GM12878 (cell line): ENCODE data around the gene MAB21L3. TPM values are rescaled to one million over a fixed set of nuclear protein-coding genes. Genes with fewer than 3 reads are reported as not detected.

ENCODE experiments used
- ATAC-seq: fragments of 200-7000 bp; cut with Tn5 transposase; 3 replicates; pipeline ENCODE4 v1.9.1; 2020; ENCODE audit warnings: mild to moderate bottlenecking, moderate library complexity
- BruUV-seq: library from RNA; stranded (reverse); fragments of 400-500 nt; replicated peaks from 2 replicates; lab custom pipeline; 2021; lab: Mats Ljungman, UMichigan
- CTCF ChIA-PET: fragments of 300-600 bp; sonication (Branson Sonifier 250); formaldehyde crosslinking; extraction: SDS; loops from one replicate; lab custom pipeline; 2021; ENCODE audit warnings: inconsistent platforms; lab: Yijun Ruan, JAX
- POLR2A ChIA-PET: fragments of 350-600 bp; formaldehyde crosslinking; extraction: SDS; loops from one replicate; lab custom pipeline; 2021; ENCODE audit warnings: inconsistent platforms; lab: Charles Lee
- RAD21 ChIA-PET: fragments of 300-600 bp; sonication (Branson Sonifier 250); formaldehyde crosslinking; loops from one replicate; lab custom pipeline; 2023; ENCODE audit warnings: antibody characterized with exemption; ENCODE audit not compliant: unreplicated experiment; lab: Charles Lee
- SMC1A ChIA-PET: fragments of 300-600 bp; sonication (Branson Sonifier 250); formaldehyde crosslinking; loops from one replicate; lab custom pipeline; 2023; ENCODE audit not compliant: unreplicated experiment, uncharacterized antibody; lab: Charles Lee
- DNase-seq: peaks from one replicate; pipeline ENCODE4 v3.0.0-alpha.2; 2011; ENCODE audit warnings: low read depth, low spot score
- FAIRE-seq: peaks from 3 replicates; lab custom pipeline; 2011; peaks lifted over from hg19 to GRCh38; lab: Jason Lieb, UNC
- H2AFZ ChIP-seq: 2 replicates; pipeline ENCODE4 v1.6.0; 2011; ENCODE audit warnings: low read depth, low read length, control low read depth; ENCODE audit not compliant: control insufficient read depth
- H3K27ac ChIP-seq: 2 replicates; pipeline ENCODE4 v1.5.1; 2011; ENCODE audit warnings: control low read depth; ENCODE audit not compliant: control insufficient read depth, insufficient read depth
- H3K27me3 ChIP-seq, 2 experiments: replicated peaks in 1 of 2; 2 replicates each; pipeline versions ENCODE4 v1.6.0 to v1.6.1; 2011; ENCODE audit warnings: low read length in 1 of 2; ENCODE audit not compliant: control insufficient read depth in 2 of 2, insufficient read depth in 2 of 2
- H3K36me3 ChIP-seq, 2 experiments: 2 replicates each; pipeline ENCODE4 v1.5.1; 2011; ENCODE audit warnings: low read length in 1 of 2; ENCODE audit not compliant: control insufficient read depth in 2 of 2, insufficient read depth in 2 of 2
- H3K4me1 ChIP-seq: 2 replicates; pipeline ENCODE4 v1.6.1; 2011; ENCODE audit warnings: mild to moderate bottlenecking, low read length, moderate library complexity, mixed read lengths; ENCODE audit not compliant: control insufficient read depth, insufficient read depth
- H3K4me2 ChIP-seq: 2 replicates; pipeline ENCODE4 v1.6.0; 2011; ENCODE audit warnings: control low read depth; ENCODE audit not compliant: control insufficient read depth, insufficient read depth
- H3K4me3 ChIP-seq: fragments of 200-600 bp; sonication (generic); 2 replicates; pipeline ENCODE4 v1.5.1; 2016
- H3K79me2 ChIP-seq: 2 replicates; pipeline ENCODE4 v1.6.0; 2011; ENCODE audit warnings: low read length; ENCODE audit not compliant: control insufficient read depth, insufficient read depth
- H3K9ac ChIP-seq: 2 replicates; pipeline ENCODE4 v1.8.0; 2011; ENCODE audit warnings: low read length, control low read depth, mixed read lengths; ENCODE audit not compliant: control insufficient read depth, insufficient read depth
- H3K9me3 ChIP-seq: replicated peaks from 3 replicates; pipeline ENCODE4 v1.5.1; 2011; ENCODE audit warnings: mild to moderate bottlenecking, low read length; ENCODE audit not compliant: control insufficient read depth, insufficient read depth
- H4K20me1 ChIP-seq: 2 replicates; pipeline ENCODE4 v1.6.0; 2011; ENCODE audit not compliant: control insufficient read depth, insufficient read depth
- CEBPZ ChIP-seq: fragments of 150-350 bp; IDR thresholded peaks from 2 replicates; pipeline ENCODE4 v1.6.1; 2016; ENCODE audit warnings: low read depth, low read length
- MYC ChIP-seq: IDR thresholded peaks from 2 replicates; pipeline ENCODE4 v1.6.1; 2011; ENCODE audit warnings: mild to moderate bottlenecking, low read length, moderate library complexity, inconsistent platforms; ENCODE audit not compliant: insufficient read depth, insufficient replicate concordance, insufficient read length, severe bottlenecking
- RB1 ChIP-seq: fragments of 450-650 bp; formaldehyde crosslinking; IDR thresholded peaks from 2 replicates; pipeline ENCODE4 v1.6.1; 2017; ENCODE audit warnings: mild to moderate bottlenecking, borderline replicate concordance
- SKIL ChIP-seq: fragments of 450-650 bp; IDR thresholded peaks from 2 replicates; pipeline ENCODE4 v1.6.1; 2017; ENCODE audit warnings: mild to moderate bottlenecking, low read depth, inconsistent platforms; ENCODE audit not compliant: poor library complexity, severe bottlenecking
- SP1 ChIP-seq: IDR thresholded peaks from one replicate; pipeline ENCODE4 v1.6.1; 2011; ENCODE audit warnings: low read depth, low read length
- WGBS: methylation state at CpG from one replicate; pipeline ENCODE4 v1.1.6; 2016; ENCODE audit warnings: low lambda C conversion rate; ENCODE audit not compliant: insufficient replicate concordance, insufficient coverage; ENCODE audit errors: missing lambda C conversion rate; 5-methylcytosine and 5-hydroxymethylcytosine counted together
- in situ Hi-C: fragments of 300-500 bp; cut with MboI; formaldehyde crosslinking; loops from 9 replicates; pipeline ENCODE4 v1.14.3; 2018; ENCODE audit warnings: mixed read lengths
- intact Hi-C: fragments of 100-400 bp; cut with micrococcal nuclease; formaldehyde crosslinking; loops from one replicate; pipeline ENCODE4 v1.14.2; 2022; ENCODE audit not compliant: unreplicated experiment
- polyA plus RNA-seq, 11 experiments: library from polyadenylated mRNA; depleted of rRNA in 4 of 11; unstranded in 6 of 11; stranded (reverse) in 5 of 11; fragments of >200 nt; fragmentation: Nextera tagmentation in 4 of 11; fragmentation: Illumina TruSeq in 1 of 11; extraction: Ambion mirVana in 4 of 11; extraction: Trizol in 1 of 11; gene quantifications; 1 replicate in 1 of 11; 2 replicates in 10 of 11; pipeline versions ENCODE4 v1.2.1 to v1.2.3, GENCODE V29; 2011 to 2016; ENCODE audit warnings: inconsistent platforms in 2 of 11, missing spikeins in 2 of 11, low read depth in 1 of 11
- total RNA-seq, 4 experiments: library from RNA; depleted of rRNA in 3 of 4; stranded (reverse); fragments of >200 nt in 3 of 4; fragmentation: Illumina TruSeq in 1 of 4; extraction: Trizol in 1 of 4; gene quantifications; 2 replicates each; pipeline versions ENCODE4 v1.2.1 to v1.2.3, GENCODE V29; 2013 to 2021
- TF ChIP-seq, protein P1 (sequence below): IDR thresholded peaks from 2 replicates; pipeline ENCODE4 v1.6.1; 2012; ENCODE audit warnings: low read depth, low read length, improper control_type of control experiment

MAB21L3 gene
- total and polyA plus RNA-seq, 10 of the 15 experiments (the other 5 are each of a cell fraction or from before 2014, with no cell fraction given): 0.18 to 18.6 (median 1.3) TPM

DNA sequence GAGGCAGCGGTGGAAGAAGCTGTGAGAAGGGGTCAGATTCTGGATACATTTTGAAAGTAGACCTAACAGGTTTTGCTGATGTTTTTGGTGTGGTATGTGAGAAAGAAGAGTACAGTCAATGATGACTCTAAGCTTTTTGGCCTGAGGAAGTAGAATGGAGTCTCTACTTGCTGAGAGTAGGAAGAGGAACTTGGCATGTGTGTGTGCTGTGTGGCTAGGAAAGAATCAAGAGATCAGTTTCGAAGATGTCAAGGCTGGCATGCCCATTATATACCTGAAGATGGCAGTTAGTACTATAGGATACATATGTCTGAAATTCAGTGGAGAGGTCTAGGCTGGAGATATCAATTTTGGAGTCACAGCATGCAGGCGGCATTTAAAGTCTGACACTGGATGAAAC, 64.4 kb downstream of the MAB21L3 start:
- SMC1A ChIA-PET: interaction anchor here (0.8 kb wide), 1 partner anchor 36 kb away, joined by 3 read pairs; no protein-coding TSS in a partner anchor
- Histone ChIP-seq H3K4me1 (no peaks in the 10 kb centered on the region), H3K9ac (no peak overlapping the region), H3K27me3 (no peaks in the 10 kb centered on the region; a peak in 2 of 4 replicates), H3K79me2 (no peaks in the 10 kb centered on the region), H4K20me1 (no peaks in the 10 kb centered on the region), H3K27ac (no peak overlapping the region), H3K36me3 (no peaks in the 10 kb centered on the region), H3K4me3 (no peak overlapping the region), H3K4me2 (no peak overlapping the region), H3K9me3 (no peaks in the 10 kb centered on the region), H2AFZ (no peak overlapping the region)
- no peak for FAIRE-seq
- 27% methylated on average over 3 of the region's 3 CpGs for WGBS
- RAD21 ChIA-PET: no interaction called here
- intact Hi-C loops (no loop called here), in situ Hi-C loops (no loop called here)
- ATAC-seq: peak; percentile 22; the same call in 1 of the 3 replicates
- POLR2A ChIA-PET: interaction anchor here (1.2 kb wide), 1 partner anchor 8 kb away, joined by 3 read pairs; no protein-coding TSS in a partner anchor
- CTCF ChIA-PET: interaction anchor here (1.4 to 1.9 kb wide), 2 partner anchors 36 to 324 kb away, joined by 4 to 7 read pairs; no protein-coding TSS in a partner anchor
- TF ChIP-seq, protein P1, sequence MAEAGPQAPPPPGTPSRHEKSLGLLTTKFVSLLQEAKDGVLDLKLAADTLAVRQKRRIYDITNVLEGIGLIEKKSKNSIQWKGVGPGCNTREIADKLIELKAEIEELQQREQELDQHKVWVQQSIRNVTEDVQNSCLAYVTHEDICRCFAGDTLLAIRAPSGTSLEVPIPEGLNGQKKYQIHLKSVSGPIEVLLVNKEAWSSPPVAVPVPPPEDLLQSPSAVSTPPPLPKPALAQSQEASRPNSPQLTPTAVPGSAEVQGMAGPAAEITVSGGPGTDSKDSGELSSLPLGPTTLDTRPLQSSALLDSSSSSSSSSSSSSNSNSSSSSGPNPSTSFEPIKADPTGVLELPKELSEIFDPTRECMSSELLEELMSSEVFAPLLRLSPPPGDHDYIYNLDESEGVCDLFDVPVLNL: no peak
- TF ChIP-seq MYC (no peak), RB1 (no peak), SKIL (no peak), CEBPZ (no peak), SP1 (no peak)
- no peak for DNase-seq
- BruUV-seq: no TSS peak
